GM19455 (cell line): Measurements from ENCODE around the gene DLG1.
"Not testable (repeated sequence)": the region's sequence is repeated elsewhere in the genome, so short reads cannot be mapped to it uniquely, and the experiment has no call there.

Source experiments
- ATAC-seq: cut with Tn5 transposase; IDR thresholded peaks from one replicate; pipeline ENCODE4 v1.9.1; 2021; ENCODE audit not compliant: unreplicated experiment

DLG1 gene

DNA sequence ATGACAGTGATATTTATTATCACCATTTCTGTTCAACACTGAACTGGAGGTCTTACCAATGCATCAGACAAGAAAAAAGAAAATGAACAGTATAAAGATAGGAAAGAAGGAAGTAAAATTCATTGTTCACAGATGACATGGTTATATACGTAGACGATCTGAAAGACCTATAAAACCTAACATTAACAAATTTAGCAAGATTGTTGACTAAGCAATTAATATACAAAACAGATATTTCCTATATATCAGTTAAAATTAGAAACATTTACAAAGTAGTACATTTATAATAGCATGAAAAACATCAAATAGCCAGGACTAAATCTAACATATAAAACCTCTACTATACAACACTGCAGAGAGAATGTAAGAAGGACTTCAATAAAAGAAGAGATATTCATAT lies 176.0 kb downstream of the DLG1 start:
- no peak for ATAC-seq

DNA sequence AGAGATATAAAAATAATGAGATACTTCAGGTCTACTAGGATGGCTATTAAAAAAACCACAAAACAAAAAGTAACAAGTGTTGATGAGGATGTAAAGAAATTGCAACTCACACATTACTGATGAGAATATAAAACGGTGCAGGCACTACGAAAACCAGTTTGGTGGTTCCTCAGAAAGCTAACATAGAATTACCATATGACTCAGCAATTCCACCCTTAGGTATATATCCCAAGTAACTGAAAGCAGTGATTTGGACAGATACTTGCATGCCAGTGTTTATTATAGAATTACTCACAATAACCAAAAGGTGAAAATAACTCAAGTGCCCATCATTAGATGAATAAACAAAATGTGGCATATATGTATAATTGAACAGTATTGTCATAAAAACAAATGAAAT lies 181.3 kb downstream of the DLG1 start:
- ATAC-seq, result no peak

- no peak for ATAC-seq
These were observed 184.4 kb downstream of the DLG1 start for GRCh38 chr3:197114007-197114406.

DNA sequence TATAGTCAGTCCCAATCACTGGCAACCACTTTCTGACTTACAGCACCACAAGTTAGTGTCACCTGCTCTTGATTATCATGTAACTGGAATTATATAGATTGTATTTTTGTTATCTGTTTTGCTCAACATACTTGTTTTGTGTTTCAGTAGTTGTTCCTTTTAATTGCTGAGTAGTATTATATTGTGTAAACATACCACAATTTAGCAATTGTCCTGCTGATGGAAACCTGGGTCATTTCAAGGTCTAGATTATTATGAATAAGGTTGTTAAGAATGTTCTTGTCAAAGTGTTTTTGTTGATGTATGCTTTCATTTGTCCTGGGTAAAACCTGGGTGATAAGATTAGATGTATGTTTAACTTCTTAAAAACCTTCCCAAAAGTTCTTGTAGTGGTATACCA lies 186.7 kb downstream of the DLG1 start:
- ATAC-seq, result no peak

DNA sequence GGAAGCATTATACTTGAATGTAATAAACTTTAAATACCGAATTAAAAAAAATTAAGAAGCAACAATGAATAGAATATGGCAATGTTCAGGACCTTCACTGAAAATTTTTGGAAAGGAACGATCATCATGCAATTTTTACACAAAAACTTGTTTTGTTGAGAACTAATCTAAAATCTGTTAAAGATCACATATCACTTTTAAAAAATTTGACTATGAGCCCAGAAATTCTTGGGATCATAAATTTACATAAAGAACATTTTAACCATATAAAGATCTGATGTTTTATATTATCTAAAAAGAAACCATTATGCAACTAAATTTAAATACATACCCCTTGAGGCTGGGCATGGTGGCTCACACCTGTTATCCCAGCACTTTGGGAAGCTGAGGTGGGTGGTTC lies 192.6 kb downstream of the DLG1 start:
- no peak for ATAC-seq

DNA sequence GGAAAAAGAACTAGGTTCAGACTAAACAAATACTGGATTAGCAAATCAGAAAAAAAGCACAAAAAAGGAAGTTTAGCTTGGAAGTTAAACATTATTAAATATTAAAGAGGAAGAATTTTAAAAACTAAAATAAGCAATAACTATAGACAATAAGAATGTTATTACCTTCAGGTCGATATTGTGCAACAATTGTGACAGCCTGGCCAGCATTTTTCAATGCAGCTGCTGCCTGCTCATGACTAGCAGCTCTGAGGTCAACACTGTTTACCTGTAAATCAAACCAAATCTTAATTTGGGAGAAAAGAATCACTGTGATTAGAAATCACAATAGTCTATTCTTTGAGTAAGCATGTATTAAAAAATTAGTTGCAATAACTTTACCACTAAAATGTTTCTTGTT lies 193.7 kb downstream of the DLG1 start:
- no peak for ATAC-seq

- no peak for ATAC-seq
These were observed 194.6 kb downstream of the DLG1 start for GRCh38 chr3:197103766-197104165.

DNA sequence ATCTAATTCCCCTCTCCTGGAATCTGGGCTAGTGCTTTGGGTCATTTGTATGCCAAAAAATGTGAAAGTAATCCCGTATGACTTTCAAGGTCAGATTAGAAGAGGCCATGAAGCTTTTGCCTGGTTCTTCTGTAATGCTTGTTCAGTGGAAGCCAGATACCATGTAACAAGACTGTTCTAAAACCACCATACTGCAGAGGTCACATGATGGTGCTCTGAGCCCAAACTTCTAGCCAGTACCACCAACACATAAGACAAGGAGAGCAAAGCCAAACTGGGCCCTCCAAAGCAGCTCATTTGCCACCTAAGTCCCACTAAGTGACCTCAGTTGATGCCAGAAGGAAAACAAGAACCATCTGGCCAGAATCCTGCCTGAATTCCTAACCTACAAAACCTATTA lies 204.5 kb downstream of the DLG1 start:
- no peak for ATAC-seq

DNA sequence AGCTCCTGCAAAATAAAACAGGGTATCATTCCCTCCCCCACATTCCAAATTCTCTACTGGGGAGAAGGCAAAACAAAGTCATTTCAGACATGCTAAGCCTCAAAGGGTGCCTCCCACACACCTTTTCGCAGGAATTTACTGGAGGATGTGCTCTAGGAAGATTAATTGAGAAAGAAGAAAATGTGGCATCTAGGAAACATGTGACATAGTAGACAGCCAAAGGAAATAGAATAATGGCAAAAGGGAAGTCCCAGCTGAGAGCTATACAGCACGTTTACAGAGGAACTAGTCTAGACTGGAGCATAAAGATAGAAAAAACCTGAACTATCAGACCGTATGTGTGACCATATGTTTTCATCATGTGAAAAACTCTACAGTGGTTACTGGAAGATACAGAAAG lies 210.0 kb downstream of the DLG1 start:
- no peak for ATAC-seq

DNA sequence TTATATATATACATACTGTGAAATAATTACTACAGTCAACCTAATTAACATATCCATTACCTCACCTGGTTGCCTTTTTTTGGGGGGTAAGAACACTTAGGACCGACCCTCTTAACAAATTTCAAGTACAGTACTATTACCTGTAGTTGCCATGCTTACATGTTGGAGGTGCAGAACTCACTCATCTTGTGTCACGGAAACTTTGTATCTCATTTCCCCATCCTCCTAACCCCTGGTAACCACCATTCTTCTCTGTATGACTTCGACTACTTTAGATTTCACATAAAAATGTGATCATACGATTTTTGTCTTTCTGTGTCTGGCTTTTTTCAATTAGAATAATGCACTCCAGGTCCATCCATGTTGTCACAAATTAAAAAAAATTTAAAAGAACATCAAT lies 213.3 kb downstream of the DLG1 start:
- no peak for ATAC-seq

DNA sequence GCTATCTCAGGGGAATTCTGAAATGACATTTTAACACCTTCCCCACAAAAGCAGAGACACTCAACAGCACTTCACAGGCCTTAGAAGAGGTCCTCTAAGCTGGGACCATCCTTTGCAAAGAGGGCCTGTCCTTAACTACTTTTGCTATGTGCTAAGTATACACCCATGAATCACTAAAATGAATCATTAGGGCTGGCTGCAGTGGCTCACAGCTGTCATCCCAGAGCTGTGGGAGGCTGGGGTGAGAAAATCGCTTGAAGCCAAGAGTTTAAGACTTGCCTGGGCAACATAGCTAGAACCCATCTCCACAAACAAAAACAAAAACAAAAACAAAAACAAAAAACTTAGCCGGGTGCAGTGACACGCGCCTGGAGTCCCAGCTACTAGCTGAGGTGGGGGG lies 214.9 kb downstream of the DLG1 start:
- no peak for ATAC-seq

GRCh38 chr3:197082871-197083270 lies 215.5 kb downstream of the DLG1 start:
- ATAC-seq, result no peak

GRCh38 chr3:197080344-197080743 lies 218.1 kb downstream of the DLG1 start:
- no peak for ATAC-seq

DNA sequence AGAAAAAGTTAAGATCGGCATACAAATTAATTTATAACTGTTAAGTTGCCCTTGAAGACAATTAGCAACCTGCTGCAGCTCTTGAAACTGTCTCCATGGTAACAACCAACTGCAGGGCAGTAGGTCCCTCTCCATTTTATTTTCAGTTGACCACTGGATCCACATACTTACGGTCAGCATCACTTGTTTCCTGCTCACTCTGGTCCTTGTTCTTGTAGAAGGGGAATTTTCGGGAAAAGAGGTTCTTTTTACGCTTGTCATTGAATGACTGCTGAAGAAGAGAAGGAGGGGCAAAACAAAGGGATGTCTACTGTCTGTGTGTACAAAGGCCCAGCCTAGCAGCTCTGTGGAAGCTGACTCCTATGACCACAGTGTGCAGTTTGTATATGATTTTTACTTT lies 222.0 kb downstream of the DLG1 start:
- no peak for ATAC-seq

GRCh38 chr3:197068077-197068476 lies 230.3 kb downstream of the DLG1 start:
- no peak for ATAC-seq

DNA sequence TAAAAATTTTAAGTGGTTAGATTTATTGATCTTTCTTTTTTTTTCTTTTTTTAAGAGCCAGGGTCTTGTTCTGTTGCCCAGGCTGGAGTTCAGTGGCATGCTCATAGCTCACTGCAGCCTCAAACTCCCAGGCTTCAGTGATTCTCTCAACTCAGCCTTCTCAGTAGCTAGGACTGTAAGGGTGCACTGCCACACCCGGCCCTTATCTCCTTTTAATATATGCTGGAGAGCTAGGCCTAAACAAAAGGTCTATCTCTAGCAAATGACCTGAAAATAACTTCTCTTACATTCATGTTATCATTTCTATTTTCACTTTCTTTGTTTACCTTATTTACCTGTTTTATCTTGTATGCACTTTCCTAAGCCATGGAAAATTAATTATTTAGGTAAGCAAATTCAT lies 233.6 kb downstream of the DLG1 start:
- ATAC-seq, result no peak

DNA sequence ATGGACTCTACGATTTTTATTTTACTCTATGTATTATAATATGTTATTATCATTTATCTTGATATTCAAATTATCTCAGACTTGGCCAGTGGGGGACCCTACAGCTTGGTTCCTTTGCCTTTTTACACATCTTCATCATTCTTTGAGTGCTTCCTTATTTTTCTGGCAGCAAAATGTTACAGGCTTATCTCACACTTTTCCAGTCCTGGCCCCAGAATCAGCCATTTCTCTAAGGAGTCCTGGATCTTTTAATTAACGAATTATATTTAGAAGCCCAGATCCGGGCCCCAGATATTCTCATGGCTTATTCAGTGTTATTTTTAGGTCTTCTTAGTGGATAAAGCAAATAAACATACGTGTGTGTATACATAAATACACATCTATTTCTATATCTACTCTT lies 236.0 kb downstream of the DLG1 start:
- no peak for ATAC-seq

DNA sequence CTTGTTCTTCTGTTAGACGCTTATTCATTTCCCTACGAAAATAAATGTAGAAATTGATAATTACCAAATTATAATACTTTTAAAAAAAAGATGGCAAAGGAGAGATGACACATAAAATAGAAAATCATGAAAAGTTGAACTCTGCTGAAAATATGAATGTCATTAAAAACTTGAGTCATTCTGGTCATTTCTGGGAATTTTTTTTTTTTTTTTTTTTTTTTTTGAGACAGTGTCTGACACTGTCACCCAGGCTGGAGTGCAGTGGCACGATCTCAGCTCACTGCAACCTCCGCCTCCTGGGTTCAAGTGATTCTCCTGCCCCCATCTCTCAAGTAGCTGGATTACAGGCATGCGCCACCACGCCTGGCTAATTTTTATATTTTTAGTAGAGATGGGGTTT lies 246.8 kb downstream of the DLG1 start:
- ATAC-seq, result not testable (repeated sequence)

DNA sequence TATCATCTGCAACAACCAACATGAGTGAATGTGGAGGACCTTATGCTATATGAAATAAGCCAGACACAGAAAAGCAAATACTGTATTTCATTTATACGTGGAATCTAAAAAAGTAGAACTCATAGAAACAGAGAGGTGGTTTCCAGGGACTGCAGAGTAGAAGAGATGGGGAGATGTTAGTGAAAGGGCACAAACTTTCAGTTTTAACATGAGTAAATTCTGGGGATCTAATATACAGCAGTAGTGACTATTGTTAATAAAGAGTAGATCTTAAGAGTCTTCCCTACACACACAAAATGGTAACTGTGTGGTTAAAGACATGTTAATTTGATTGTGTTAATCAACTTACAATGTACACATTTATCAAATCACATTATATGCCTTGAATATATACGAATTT lies 247.9 kb downstream of the DLG1 start:
- no peak for ATAC-seq

DNA sequence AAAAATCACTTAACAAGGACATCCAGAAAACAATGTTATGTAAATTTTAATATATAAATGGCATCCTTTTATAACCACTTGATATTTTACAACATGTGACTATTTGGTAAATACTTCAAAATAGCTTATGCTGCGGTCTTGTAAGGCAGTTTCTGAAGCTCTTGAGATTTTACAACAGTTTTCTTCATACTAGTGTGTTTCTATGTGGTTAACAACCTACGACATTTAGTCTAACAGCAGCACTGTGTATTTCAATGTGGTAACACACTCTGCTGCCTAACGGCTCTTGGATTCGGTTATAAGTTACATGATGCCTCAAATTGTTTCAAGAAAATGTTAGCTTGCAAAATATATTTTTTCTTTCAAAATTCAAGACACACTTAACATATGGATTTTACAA lies 255.9 kb downstream of the DLG1 start:
- ATAC-seq, result no peak

GRCh38 chr3:197041875-197042488 lies 256.4 kb downstream of the DLG1 start:
- ATAC-seq, result no peak

DNA sequence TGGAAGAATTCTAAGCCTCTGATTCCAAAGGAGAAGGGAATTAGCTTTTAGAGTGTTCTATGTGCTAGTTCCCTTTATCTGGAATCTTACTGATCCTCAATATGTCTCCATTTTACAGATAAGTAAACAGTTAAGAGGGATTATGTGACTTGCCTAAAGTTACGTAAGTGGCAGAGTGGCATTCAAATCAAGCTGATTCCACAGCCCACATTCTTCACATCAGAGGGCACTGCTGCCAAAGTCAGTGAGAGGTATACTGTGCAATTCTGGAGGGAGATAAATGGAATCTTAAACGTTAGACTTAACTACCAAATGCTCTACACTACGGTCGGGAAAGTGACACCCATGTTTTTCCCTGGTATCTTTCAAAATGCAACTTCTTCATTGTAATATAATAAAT lies 257.8 kb downstream of the DLG1 start:
- ATAC-seq, result no peak

DNA sequence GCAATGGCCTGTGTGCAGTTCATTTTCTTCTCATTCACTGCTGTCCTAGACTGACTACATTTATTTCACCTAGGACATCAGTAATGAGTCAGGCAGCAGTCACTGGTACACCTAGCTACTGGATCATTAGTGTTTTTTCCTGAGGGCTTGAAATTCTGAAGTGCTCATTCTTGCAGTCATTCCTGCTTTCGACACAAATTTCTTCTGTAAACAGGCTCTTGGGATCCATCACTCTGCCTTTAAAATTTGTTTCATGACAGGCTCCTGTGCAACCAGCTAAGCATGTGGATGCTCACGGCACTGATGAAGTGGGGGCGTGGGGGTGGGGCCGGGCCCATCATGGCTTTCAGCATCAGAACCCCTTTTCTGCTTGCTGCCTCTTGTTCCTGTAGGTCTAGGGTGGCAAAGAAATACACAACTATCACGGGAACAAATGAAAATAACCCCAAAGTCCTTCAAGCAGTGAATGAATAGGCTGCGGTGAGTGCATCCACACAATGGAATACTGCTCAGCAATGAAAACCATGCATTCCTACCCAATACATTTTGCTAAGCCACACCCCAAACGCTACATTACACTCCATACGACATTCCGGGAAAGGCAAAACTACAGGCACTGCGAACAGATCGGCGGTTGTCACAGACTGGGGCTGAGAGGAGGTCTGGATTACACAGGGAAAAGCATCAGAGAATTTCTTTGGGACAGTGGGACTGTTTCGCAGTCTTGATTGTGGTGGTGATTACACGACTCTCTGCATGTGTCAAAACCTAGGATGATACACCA lies 259.5 kb downstream of the DLG1 start:
- no peak for ATAC-seq
